Sigmoid colon (tissue), 4 donors: Measurements from ENCODE around the gene MEP1B.

Experiments used
- POLR2A ChIP-seq, 2 donors: fragments of 450-650 bp; IDR thresholded peaks; one replicate each; pipeline ENCODE4 v1.6.1; 2016; ENCODE audit warnings: antibody characterized with exemption in 2 of 2, mild to moderate bottlenecking in 2 of 2, moderate library complexity in 2 of 2
- POLR2AphosphoS5 ChIP-seq, 4 donors: sonication (generic); formaldehyde crosslinking; IDR thresholded peaks; one replicate each; pipeline ENCODE4 v1.6.1; 2017; ENCODE audit warnings: antibody characterized with exemption in 4 of 4
- TF ChIP-seq, protein P1 (sequence below), 4 experiments: fragments of 450-650 bp in 3 of 4; fragments of 200-600 bp in 1 of 4; IDR thresholded peaks; one replicate each; pipeline ENCODE4 v1.5.1; 2016 to 2019; ENCODE audit warnings: antibody characterized with exemption in 4 of 4, mild to moderate bottlenecking in 3 of 4, moderate library complexity in 2 of 4

- TF ChIP-seq POLR2AphosphoS5 (IDR thresholded peaks at IDR 0.05), result no peak
- TF ChIP-seq, protein P1, sequence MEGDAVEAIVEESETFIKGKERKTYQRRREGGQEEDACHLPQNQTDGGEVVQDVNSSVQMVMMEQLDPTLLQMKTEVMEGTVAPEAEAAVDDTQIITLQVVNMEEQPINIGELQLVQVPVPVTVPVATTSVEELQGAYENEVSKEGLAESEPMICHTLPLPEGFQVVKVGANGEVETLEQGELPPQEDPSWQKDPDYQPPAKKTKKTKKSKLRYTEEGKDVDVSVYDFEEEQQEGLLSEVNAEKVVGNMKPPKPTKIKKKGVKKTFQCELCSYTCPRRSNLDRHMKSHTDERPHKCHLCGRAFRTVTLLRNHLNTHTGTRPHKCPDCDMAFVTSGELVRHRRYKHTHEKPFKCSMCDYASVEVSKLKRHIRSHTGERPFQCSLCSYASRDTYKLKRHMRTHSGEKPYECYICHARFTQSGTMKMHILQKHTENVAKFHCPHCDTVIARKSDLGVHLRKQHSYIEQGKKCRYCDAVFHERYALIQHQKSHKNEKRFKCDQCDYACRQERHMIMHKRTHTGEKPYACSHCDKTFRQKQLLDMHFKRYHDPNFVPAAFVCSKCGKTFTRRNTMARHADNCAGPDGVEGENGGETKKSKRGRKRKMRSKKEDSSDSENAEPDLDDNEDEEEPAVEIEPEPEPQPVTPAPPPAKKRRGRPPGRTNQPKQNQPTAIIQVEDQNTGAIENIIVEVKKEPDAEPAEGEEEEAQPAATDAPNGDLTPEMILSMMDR (IDR thresholded peaks at IDR 0.05), result no peak
- TF ChIP-seq POLR2A (IDR thresholded peaks at IDR 0.05), result no peak
Observed at GRCh38 chr18:32216390-32216789, 26.6 kb downstream of the MEP1B start.
